Activated naive CD8-positive, alpha-beta T cell treated with anti-CD3 and anti-CD28 coated beads, Interleukin-2, amount 10 ng/mL, durations not matched to agents 7 days and 5 days (primary cell): ENCODE measurements around the gene CARM1. TPM values are rescaled to one million over a fixed set of nuclear protein-coding genes. Genes with fewer than 3 reads are reported as not detected.
A peak's percentile ranks its signal among the peaks of the same experiment; 100 is the strongest.
"Not testable (repeated sequence)": the region's sequence is repeated elsewhere in the genome, so short reads cannot be mapped to it uniquely, and the experiment has no call there.

Source experiments
- ATAC-seq: fragments of 150-1000 bp; cut with Tn5 transposase; one replicate; pipeline ENCODE4 v1.10.0; 2021; ENCODE audit warnings: low read depth, moderate library complexity
- POLR2A ChIA-PET: fragments of 350-600 bp; sonication (Branson Sonifier 250); formaldehyde crosslinking; loops from one replicate; lab custom pipeline; 2021; ENCODE audit warnings: antibody characterized with exemption; lab: Charles Lee
- DNase-seq: peaks from one replicate; pipeline ENCODE4 v3.0.0; 2021
- H3K27ac Mint-ChIP-seq: one replicate; pipeline ENCODE4 v1.8.0; 2022; ENCODE audit warnings: mild to moderate bottlenecking, mixed read lengths
- H3K27me3 Mint-ChIP-seq: one replicate; pipeline ENCODE4 v1.8.0; 2022; ENCODE audit warnings: mild to moderate bottlenecking, moderate library complexity, mixed read lengths
- H3K36me3 Mint-ChIP-seq: one replicate; pipeline ENCODE4 v1.8.0; 2021; ENCODE audit warnings: mild to moderate bottlenecking, mixed read lengths
- H3K4me1 Mint-ChIP-seq: one replicate; pipeline ENCODE4 v1.8.0; 2021; ENCODE audit warnings: mixed read lengths
- H3K4me3 Mint-ChIP-seq: one replicate; pipeline ENCODE4 v1.8.0; 2022; ENCODE audit warnings: mild to moderate bottlenecking, moderate library complexity, mixed read lengths
- H3K9me3 Mint-ChIP-seq: one replicate; pipeline ENCODE4 v1.8.0; 2021; ENCODE audit warnings: mixed read lengths
- total RNA-seq, 2 experiments: library from RNA; stranded (reverse); gene quantifications; one replicate each; pipeline ENCODE4 v1.2.3, GENCODE V29; 2021

Gene CARM1
- total RNA-seq, 2 experiments from 2014 or later = 28.3 to 31.5 TPM

- Mint-ChIP-seq H3K4me1 (peaks cover 9% of the 10 kb centered on the region), H3K9me3 (no peaks in the 10 kb centered on the region), H3K4me3 (no peak overlapping the region), H3K36me3 (peaks cover 2% of the 10 kb centered on the region), H3K27me3 (no peaks in the 10 kb centered on the region), H3K27ac (no peak overlapping the region)
- ATAC-seq (no peak), DNase-seq (no peak)
- POLR2A ChIA-PET = no interaction called here
These were observed 52.1 kb downstream of the CARM1 start for GRCh38 chr19:10923260-10924112.

- ATAC-seq = no peak
- Mint-ChIP-seq H3K4me1 (peaks cover 9% of the 10 kb centered on the region), H3K27ac (no peak overlapping the region), H3K36me3 (peaks cover 2% of the 10 kb centered on the region), H3K9me3 (no peaks in the 10 kb centered on the region), H3K4me3 (no peak overlapping the region), H3K27me3 (no peaks in the 10 kb centered on the region)
- POLR2A ChIA-PET = no interaction called here
- no peak for DNase-seq
These were observed 53.2 kb downstream of the CARM1 start for GRCh38 chr19:10924597-10924996.

- no peaks in the 10 kb centered on the region for H3K27me3 Mint-ChIP-seq
- H3K36me3 Mint-ChIP-seq = no peaks in the 10 kb centered on the region
- H3K4me1 Mint-ChIP-seq = peaks cover 12% of the 10 kb centered on the region
- POLR2A ChIA-PET = interaction anchor here (0.7 to 1.1 kb wide), 4 partner anchors 9 to 382 kb away, joined by 3 to 6 read pairs (median 4); partner anchors contain the start of genes SMARCA4 and TMED1
- no peaks in the 10 kb centered on the region for H3K9me3 Mint-ChIP-seq
- H3K27ac Mint-ChIP-seq = peak overlapping the region; percentile 86
- DNase-seq = no peak
- ATAC-seq = peak; percentile 2
- H3K4me3 Mint-ChIP-seq = peak overlapping the region; percentile 95
These were observed 56.6 kb downstream of the CARM1 start for GRCh38 chr19:10927730-10928562.

- peak within 1 kb of the TSS; percentile 86 for H3K27ac Mint-ChIP-seq
- POLR2A ChIA-PET = no interaction called here
These were observed 57.4 kb downstream of the CARM1 start, which contains the start of the genes TIMM29 and YIPF2 for GRCh38 chr19:10928563-10929401. TSS of gene TIMM29 (plus strand) at chr19:10928811. CDS start at chr19:10928823, 12 bp downstream. TSS of gene YIPF2 (minus strand) at chr19:10928639. CDS start at chr19:10928410, 229 bp downstream.

GRCh38 chr19:10929402-10929794 is 58.0 kb downstream of the CARM1 start:
- H3K4me3 Mint-ChIP-seq = peak overlapping the region; percentile 81
- no peak for ATAC-seq
- H3K27me3 Mint-ChIP-seq = no peaks in the 10 kb centered on the region
- peaks cover 12% of the 10 kb centered on the region for H3K4me1 Mint-ChIP-seq
- peak; percentile 42 for DNase-seq
- H3K27ac Mint-ChIP-seq = no peak overlapping the region
- no peaks in the 10 kb centered on the region for H3K36me3 Mint-ChIP-seq
- H3K9me3 Mint-ChIP-seq = no peaks in the 10 kb centered on the region
- POLR2A ChIA-PET = interaction anchor here (0.6 to 1.5 kb wide), 6 partner anchors 31 to 812 kb away, joined by 3 to 5 read pairs (median 3); partner anchors contain the start of genes CARM1, ELAVL3, LDLR and SMARCA4

More at GRCh38 chr19:10928563-10929401, 57.4 kb downstream of the CARM1 start, which contains the start of the genes TIMM29 and YIPF2:
- Mint-ChIP-seq H3K9me3 (no peaks in the 10 kb centered on the region), H3K27me3 (no peaks in the 10 kb centered on the region), H3K4me1 (peaks cover 12% of the 10 kb centered on the region), H3K4me3 (peak within 1 kb of the TSS; percentile 95), H3K36me3 (no peaks in the 10 kb centered on the region)
- peak; percentile 90 for DNase-seq
- ATAC-seq = peak; percentile 91

GRCh38 chr19:10935371-10936059 is 64.2 kb downstream of the CARM1 start:
- Mint-ChIP-seq H3K27ac (no peak overlapping the region), H3K4me3 (no peak overlapping the region), H3K4me1 (peaks cover 11% of the 10 kb centered on the region), H3K27me3 (no peaks in the 10 kb centered on the region), H3K9me3 (no peaks in the 10 kb centered on the region), H3K36me3 (no peaks in the 10 kb centered on the region)
- ATAC-seq (no peak), DNase-seq (no peak)
- POLR2A ChIA-PET = interaction anchor here (0.6 to 1.4 kb wide), 2 partner anchors 154 to 615 kb away, joined by 3 to 4 read pairs; partner anchors contain the start of gene LDLR

GRCh38 chr19:10936661-10937084 is 65.3 kb downstream of the CARM1 start:
- H3K4me1 Mint-ChIP-seq = peaks cover 11% of the 10 kb centered on the region
- H3K9me3 Mint-ChIP-seq = no peaks in the 10 kb centered on the region
- H3K4me3 Mint-ChIP-seq = no peak overlapping the region
- ATAC-seq (peak; percentile 79), DNase-seq (peak; percentile 48)
- no peak overlapping the region for H3K27ac Mint-ChIP-seq
- peaks cover 2% of the 10 kb centered on the region for H3K27me3 Mint-ChIP-seq
- H3K36me3 Mint-ChIP-seq = no peaks in the 10 kb centered on the region
- POLR2A ChIA-PET = interaction anchor here (0.6 to 1.4 kb wide), 8 partner anchors 8 to 578 kb away, joined by 3 to 5 read pairs (median 4); partner anchors contain the start of gene LDLR

- not testable (repeated sequence) for DNase-seq, H3K4me3 Mint-ChIP-seq, H3K9me3 Mint-ChIP-seq, H3K27ac Mint-ChIP-seq, H3K36me3 Mint-ChIP-seq, H3K27me3 Mint-ChIP-seq, ATAC-seq
- POLR2A ChIA-PET = interaction anchor here (0.7 to 0.9 kb wide), 2 partner anchors 9 to 94 kb away, joined by 4 to 8 read pairs; no protein-coding TSS in a partner anchor
- H3K4me1 Mint-ChIP-seq = peaks cover 12% of the 10 kb centered on the region
These were observed 70.3 kb downstream of the CARM1 start for GRCh38 chr19:10941649-10942048.

- H3K4me3 Mint-ChIP-seq, POLR2A ChIA-PET: not testable (repeated sequence)
These were observed 72.1 kb downstream of the CARM1 start for GRCh38 chr19:10943412-10943811.

GRCh38 chr19:10945264-10945663 is 73.9 kb downstream of the CARM1 start:
- H3K9me3 Mint-ChIP-seq = no peaks in the 10 kb centered on the region
- POLR2A ChIA-PET = interaction anchor here (0.7 to 1.1 kb wide), 3 partner anchors 9 to 16 kb away, joined by 3 read pairs; partner anchors contain the start of gene SMARCA4

More at GRCh38 chr19:10943412-10943811, 72.1 kb downstream of the CARM1 start:
- H3K4me1 Mint-ChIP-seq, H3K27me3 Mint-ChIP-seq, DNase-seq, H3K9me3 Mint-ChIP-seq, H3K36me3 Mint-ChIP-seq, ATAC-seq, H3K27ac Mint-ChIP-seq: not testable (repeated sequence)

GRCh38 chr19:10946958-10947657 is 75.8 kb downstream of the CARM1 start:
- Mint-ChIP-seq H3K27me3 (no peaks in the 10 kb centered on the region), H3K36me3 (no peaks in the 10 kb centered on the region), H3K4me3 (no peak overlapping the region), H3K9me3 (no peaks in the 10 kb centered on the region), H3K4me1 (peaks cover 4% of the 10 kb centered on the region), H3K27ac (no peak overlapping the region)
- POLR2A ChIA-PET = no interaction called here
- ATAC-seq (no peak), DNase-seq (no peak)

More at GRCh38 chr19:10945264-10945663, 73.9 kb downstream of the CARM1 start:
- Mint-ChIP-seq H3K4me3 (no peak overlapping the region), H3K36me3 (no peaks in the 10 kb centered on the region), H3K4me1 (peaks cover 5% of the 10 kb centered on the region), H3K27me3 (peaks cover 2% of the 10 kb centered on the region), H3K27ac (no peak overlapping the region)
- DNase-seq = no peak
- no peak for ATAC-seq
